Measurements from ENCODE around the gene NPAS4. TPM values are rescaled to one million over a fixed set of nuclear protein-coding genes. Genes with fewer than 3 reads are reported as not detected.

Gene NPAS4
- total RNA-seq, 1 experiment from 2014 or later: not detected

DNA sequence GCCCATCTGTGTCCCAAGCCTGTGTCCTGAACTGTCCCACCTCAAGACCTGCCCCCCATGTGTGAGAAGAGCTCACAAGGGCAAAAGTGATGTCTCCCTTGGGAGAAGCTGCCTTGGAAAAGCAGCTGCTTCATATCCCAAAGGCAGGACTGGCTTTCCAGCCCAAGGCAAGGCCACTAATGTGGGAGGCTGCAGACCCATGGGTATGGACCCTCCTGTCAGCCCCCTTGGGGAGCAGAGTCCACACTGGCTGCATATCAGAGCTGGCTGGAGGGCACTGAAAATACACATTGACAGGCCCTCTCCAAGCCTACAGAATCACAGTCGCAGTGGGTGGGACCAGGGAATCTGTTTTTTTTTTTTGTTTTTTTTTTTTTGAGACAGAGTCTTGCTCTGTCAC lies 48.6 kb downstream of the NPAS4 start:
- no peak overlapping the region for H3K4me3 ChIP-seq
- no peaks in the 10 kb centered on the region for H3K36me3 ChIP-seq (ENCODE audit: low read depth)
- H3F3A ChIP-seq (ENCODE audit: insufficient read depth, low read depth): peaks cover 14% of the 10 kb centered on the region; the same call in 1 of the 2 replicates
- peaks cover 10% of the 10 kb centered on the region for H3K4me1 ChIP-seq (replicated peaks; ENCODE audit: insufficient read depth)
- H3K79me2 ChIP-seq (ENCODE audit: low read depth): no peaks in the 10 kb centered on the region
- H3K4me2 ChIP-seq: no peak overlapping the region
- no peak overlapping the region for H2AFZ ChIP-seq
- no peaks in the 10 kb centered on the region for H3K9me3 ChIP-seq (ENCODE audit: insufficient read depth, low read depth)
- no peak for DNase-seq
- H3K27me3 ChIP-seq (ENCODE audit: insufficient read depth, low read depth): no peaks in the 10 kb centered on the region
- H3K9me2 ChIP-seq (ENCODE audit: insufficient read depth): no peaks in the 10 kb centered on the region
- no peaks in the 10 kb centered on the region; the same call in 1 of the 2 replicates for H4K20me1 ChIP-seq (ENCODE audit: insufficient read depth)
- ChIA-PET CTCF (no interaction called here), POLR2A (ENCODE audit: unreplicated experiment) (interaction anchor here (0.6 to 0.7 kb wide), 3 partner anchors 19 to 977 kb away, joined by 3 to 5 read pairs (median 4); no protein-coding TSS in a partner anchor)
- no peak for TF ChIP-seq EZH2 (IDR thresholded peaks at IDR 0.05; ENCODE audit: low read depth)
- TF ChIP-seq, protein P1, sequence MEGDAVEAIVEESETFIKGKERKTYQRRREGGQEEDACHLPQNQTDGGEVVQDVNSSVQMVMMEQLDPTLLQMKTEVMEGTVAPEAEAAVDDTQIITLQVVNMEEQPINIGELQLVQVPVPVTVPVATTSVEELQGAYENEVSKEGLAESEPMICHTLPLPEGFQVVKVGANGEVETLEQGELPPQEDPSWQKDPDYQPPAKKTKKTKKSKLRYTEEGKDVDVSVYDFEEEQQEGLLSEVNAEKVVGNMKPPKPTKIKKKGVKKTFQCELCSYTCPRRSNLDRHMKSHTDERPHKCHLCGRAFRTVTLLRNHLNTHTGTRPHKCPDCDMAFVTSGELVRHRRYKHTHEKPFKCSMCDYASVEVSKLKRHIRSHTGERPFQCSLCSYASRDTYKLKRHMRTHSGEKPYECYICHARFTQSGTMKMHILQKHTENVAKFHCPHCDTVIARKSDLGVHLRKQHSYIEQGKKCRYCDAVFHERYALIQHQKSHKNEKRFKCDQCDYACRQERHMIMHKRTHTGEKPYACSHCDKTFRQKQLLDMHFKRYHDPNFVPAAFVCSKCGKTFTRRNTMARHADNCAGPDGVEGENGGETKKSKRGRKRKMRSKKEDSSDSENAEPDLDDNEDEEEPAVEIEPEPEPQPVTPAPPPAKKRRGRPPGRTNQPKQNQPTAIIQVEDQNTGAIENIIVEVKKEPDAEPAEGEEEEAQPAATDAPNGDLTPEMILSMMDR (conservative IDR thresholded peaks at IDR 0.05): no peak
- no peak overlapping the region for H3K27ac ChIP-seq
- intact Hi-C loops (cut with micrococcal nuclease; ENCODE audit: unreplicated experiment): no loop called here
- no TSS peak for BruUV-seq (replicated peaks)

DNA sequence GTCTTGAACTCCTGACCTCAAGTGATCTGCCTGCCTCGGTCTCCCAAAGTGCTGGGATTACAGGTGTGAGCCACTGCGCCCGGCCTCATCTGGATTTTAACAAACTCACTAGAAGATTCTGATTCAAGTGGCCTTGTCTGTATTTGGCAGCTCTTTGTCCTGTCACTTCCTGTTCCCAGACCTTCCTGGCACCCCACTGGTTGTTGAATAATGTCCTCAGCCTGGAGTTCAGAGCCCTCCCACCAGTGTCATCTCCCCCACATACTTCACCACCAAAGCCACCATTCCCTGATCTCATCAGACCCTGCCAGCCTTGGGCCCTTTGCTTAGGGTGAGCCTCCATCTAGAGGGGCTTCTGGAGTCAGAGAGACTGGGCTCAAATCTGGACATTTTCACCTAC lies 49.2 kb downstream of the NPAS4 start:
- Histone ChIP-seq H3K79me2 (ENCODE audit: low read depth) (no peaks in the 10 kb centered on the region), H3K4me1 (replicated peaks; ENCODE audit: insufficient read depth) (peaks cover 10% of the 10 kb centered on the region), H4K20me1 (ENCODE audit: insufficient read depth) (no peaks in the 10 kb centered on the region; the same call in 1 of the 2 replicates), H3K9me2 (ENCODE audit: insufficient read depth) (no peaks in the 10 kb centered on the region), H2AFZ (no peak overlapping the region), H3K9me3 (ENCODE audit: insufficient read depth, low read depth) (no peaks in the 10 kb centered on the region), H3K36me3 (ENCODE audit: low read depth) (no peaks in the 10 kb centered on the region), H3K4me2 (no peak overlapping the region), H3K27me3 (ENCODE audit: insufficient read depth, low read depth) (no peaks in the 10 kb centered on the region), H3F3A (ENCODE audit: insufficient read depth, low read depth) (peaks cover 14% of the 10 kb centered on the region; the same call in 1 of the 2 replicates), H3K4me3 (no peak overlapping the region), H3K27ac (no peak overlapping the region)
- intact Hi-C loops (cut with micrococcal nuclease; ENCODE audit: unreplicated experiment): no loop called here
- ChIA-PET POLR2A (ENCODE audit: unreplicated experiment) (no interaction called here), CTCF (no interaction called here)
- DNase-seq: no peak
- no peak for TF ChIP-seq EZH2 (IDR thresholded peaks at IDR 0.05; ENCODE audit: low read depth)
- TF ChIP-seq, protein P1 (conservative IDR thresholded peaks at IDR 0.05): no peak
- no TSS peak for BruUV-seq (replicated peaks)

DNA sequence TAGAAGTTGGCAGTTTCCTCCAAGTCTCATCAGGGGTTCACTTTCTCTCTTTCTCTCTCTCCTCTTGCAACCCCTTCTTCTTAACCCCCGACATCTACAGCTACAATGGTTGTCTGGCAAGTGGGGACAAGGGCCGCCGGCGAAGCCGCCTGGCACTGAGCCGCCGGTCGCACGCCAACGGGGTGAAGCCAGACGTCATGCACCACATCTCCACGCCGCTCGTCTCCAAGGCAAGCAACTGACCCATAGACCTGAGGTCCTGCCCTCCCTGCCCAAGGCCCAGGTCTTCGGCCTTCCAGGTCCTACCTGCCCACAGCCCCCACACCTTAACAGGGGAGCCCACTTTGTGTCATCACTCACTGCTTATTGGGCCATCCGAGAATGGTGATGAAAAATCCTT lies 50.3 kb downstream of the NPAS4 start:
- H3K79me2 ChIP-seq (ENCODE audit: low read depth): no peaks in the 10 kb centered on the region
- DNase-seq: no peak
- intact Hi-C loops (cut with micrococcal nuclease; ENCODE audit: unreplicated experiment): no loop called here
- H3K4me1 ChIP-seq (replicated peaks; ENCODE audit: insufficient read depth): peaks cover 10% of the 10 kb centered on the region
- no peak overlapping the region for H2AFZ ChIP-seq
- H4K20me1 ChIP-seq (ENCODE audit: insufficient read depth): no peaks in the 10 kb centered on the region; the same call in 1 of the 2 replicates
- CTCF ChIA-PET: no interaction called here
- peaks cover 5% of the 10 kb centered on the region; the same call in 1 of the 2 replicates for H3F3A ChIP-seq (ENCODE audit: insufficient read depth, low read depth)
- no TSS peak for BruUV-seq (replicated peaks)
- H3K4me3 ChIP-seq: no peak overlapping the region
- no peak overlapping the region for H3K4me2 ChIP-seq
- TF ChIP-seq, protein P1 (conservative IDR thresholded peaks at IDR 0.05): no peak
- no peak for TF ChIP-seq EZH2 (IDR thresholded peaks at IDR 0.05; ENCODE audit: low read depth)
- H3K27ac ChIP-seq: no peak overlapping the region
- H3K9me2 ChIP-seq (ENCODE audit: insufficient read depth): no peaks in the 10 kb centered on the region
- no peaks in the 10 kb centered on the region for H3K36me3 ChIP-seq (ENCODE audit: low read depth)
- H3K27me3 ChIP-seq (ENCODE audit: insufficient read depth, low read depth): no peaks in the 10 kb centered on the region
- POLR2A ChIA-PET (ENCODE audit: unreplicated experiment): interaction anchor here (0.6 kb wide), 1 partner anchor 213 kb away, joined by 12 read pairs; no protein-coding TSS in a partner anchor
- no peaks in the 10 kb centered on the region for H3K9me3 ChIP-seq (ENCODE audit: insufficient read depth, low read depth)

Data from PC-9 (cell line).